HS-5 (cell line): ENCODE results near the gene FXYD7.
"Not testable (repeated sequence)": the region's sequence is repeated elsewhere in the genome, so short reads cannot be mapped to it uniquely, and the experiment has no call there.

ENCODE experiments used
- DNase-seq: peaks from one replicate; pipeline ENCODE4 v3.0.0-alpha.2; 2012; ENCODE audit warnings: low read depth

Gene FXYD7

GRCh38 chr19:35144600-35145436 lies 1.8 kb downstream of the FXYD7 start:
- DNase-seq, result no peak

DNA sequence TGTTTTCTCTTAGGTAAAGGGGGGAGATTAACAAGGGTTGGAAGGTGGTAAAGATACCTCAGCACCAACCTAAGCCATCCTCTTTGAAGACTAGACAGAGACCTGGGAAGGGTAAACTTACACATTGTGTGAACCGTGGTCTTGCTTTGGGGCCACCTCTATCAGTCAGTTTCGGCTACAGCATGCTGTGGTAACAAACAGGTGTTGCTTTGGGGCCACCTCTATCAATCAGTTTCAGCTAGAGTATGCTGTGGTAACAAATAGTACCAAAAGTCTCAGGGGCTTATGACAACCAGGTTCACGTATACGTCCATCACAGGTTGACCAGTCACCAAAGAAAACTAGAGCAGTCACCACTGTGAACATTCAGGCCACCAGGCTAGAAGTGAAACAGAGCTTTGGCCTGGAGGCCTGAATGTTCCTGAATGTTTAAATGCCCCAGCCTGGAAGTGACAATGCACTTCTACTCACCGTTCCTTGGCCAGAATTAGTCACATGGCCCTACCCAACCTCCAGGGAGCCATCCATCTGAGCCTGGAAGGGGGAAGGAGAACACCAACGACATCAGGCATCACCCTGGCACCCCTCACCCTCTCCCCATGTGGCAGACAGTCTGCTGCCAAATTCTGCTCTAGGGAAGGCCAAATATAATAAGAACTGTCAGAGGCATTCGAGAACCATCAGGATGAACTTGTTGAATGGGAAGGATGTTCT lies 3.8 kb downstream of the FXYD7 start:
- DNase-seq, result no peak

- no peak for DNase-seq
Observed at GRCh38 chr19:35149463-35149862, 6.4 kb downstream of the FXYD7 start.

GRCh38 chr19:35150445-35150844 lies 7.4 kb downstream of the FXYD7 start:
- no peak for DNase-seq

DNA sequence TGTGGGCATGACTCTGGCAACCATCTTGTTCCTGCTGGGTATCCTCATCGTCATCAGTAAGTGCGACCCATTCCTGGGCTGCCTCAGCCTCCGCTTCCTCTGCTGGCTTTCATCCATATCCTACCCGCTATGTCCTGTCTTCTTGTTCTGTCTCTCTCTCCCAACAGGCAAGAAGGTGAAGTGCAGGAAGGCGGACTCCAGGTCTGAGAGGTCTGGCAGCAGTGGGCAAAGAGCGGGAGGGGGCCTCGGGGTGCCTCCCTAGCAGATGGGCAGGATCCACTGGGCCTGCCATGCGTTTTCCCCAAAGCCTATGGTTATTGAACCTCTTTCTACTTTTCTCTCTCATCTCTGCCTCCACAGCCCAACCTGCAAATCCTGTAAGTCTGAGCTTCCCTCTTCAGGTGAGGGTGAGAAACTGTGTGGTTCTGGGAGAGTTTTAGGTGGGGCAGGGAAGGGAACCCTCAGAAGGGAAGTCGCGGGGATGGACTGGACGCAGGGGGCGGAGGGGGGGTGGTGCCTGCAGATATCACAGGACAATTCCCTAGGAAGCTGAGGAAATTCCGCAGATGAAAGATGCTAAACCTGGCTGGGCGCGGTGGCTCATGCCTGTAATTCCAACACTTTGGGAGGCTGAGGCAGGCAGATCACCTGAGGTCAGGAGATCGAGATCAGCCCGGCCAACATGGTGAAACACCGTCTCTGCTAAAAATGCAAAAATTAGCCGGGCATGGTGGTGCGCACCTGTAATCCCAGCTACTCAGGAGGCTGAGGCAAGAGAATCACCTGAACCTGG lies 8.4 kb downstream of the FXYD7 start:
- DNase-seq, result no peak

GRCh38 chr19:35153129-35153522 lies 10.1 kb downstream of the FXYD7 start:
- DNase-seq, result not testable (repeated sequence)

DNA sequence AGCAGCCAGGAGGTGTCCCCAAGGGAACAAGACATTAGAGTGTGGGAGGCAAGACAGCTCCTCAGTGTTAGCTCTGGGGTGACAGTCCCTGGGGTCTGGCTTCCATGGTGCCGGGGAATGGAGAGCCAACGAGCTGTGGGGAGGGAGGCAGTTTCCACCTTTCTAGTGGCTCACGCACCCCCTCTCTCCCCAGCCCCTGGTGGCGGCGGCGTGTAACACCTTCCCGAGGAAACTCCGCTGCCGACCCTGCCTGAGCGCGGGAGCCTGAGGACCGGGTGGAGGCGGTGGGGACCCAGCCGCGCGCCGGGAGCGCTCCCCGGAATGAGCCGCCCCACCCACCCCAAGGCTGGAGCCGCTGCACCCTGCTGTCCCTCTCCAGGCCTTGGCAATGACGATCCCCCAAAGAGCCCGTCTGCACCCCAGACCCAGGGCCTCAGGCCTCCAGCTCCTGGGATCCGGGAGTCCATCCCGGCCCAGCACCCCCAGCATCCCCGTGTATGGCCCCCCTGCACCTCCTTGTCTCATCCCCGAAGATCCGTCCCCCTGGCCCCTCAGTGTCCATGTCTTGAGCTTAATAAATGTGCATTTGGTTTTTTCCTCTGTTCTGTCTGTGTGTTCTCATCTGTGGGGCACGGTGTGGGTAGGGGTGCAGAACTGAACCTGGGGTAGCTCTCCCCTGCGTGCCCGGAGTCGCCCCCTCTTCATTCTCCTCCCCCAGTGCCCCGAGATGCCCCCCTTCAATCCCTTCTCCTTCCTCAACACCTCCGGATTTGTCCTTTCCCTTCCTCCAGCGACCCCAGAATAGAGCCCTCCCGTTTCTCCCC lies 10.9 kb downstream of the FXYD7 start:
- DNase-seq, result no peak

DNA sequence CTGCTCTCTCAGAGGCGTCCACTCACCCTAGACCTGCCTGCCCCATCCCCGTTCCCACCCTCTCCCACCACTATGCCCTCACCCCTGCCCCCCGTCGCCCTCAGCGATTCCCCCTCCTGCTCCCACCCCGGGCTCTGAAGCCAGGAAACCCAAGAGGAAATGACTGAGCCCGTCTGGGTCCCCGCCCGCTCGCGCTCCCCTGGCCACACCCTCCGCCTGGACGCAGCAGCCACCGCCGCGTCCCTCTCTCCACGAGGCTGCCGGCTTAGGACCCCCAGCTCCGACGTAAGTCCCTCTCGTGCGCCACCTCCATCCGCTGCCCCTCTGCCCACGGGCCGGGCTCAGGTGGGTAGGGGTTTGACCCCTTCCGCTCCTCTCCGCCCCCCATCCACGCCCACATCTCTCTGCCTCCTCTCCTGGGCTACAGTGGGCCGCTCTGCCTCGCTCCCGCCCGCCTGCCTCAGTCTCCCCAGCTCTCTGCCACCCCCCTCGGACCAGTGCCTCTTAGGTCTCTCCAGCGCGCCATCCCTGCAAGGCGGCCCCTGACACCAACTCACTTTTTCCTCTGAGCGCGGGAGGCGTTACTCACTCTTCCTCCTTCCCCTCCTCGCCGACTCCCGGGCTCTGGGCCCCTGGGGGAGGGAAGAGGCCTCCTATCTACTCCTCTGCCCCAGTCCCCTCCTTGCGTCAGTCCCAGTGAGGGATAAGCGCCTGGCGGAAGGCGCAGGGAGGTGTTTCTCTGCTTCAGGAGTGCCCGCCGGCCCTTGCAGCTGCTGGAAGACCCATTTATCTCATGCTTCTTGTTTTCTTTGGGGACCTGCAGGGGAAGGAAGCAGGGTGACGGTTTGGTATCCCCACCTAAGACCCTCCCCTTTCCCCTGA lies 11.7 kb downstream of the FXYD7 start, which contains the start of gene FXYD5:
Gene FXYD5 (plus strand): TSS at position 211 of the 882 bp plus-strand sequence. CDS start 816 bp downstream, outside the sequence.
- peak; percentile 46 for DNase-seq

GRCh38 chr19:35155441-35155840 lies 12.4 kb downstream of the FXYD7 start:
- DNase-seq, result no peak

DNA sequence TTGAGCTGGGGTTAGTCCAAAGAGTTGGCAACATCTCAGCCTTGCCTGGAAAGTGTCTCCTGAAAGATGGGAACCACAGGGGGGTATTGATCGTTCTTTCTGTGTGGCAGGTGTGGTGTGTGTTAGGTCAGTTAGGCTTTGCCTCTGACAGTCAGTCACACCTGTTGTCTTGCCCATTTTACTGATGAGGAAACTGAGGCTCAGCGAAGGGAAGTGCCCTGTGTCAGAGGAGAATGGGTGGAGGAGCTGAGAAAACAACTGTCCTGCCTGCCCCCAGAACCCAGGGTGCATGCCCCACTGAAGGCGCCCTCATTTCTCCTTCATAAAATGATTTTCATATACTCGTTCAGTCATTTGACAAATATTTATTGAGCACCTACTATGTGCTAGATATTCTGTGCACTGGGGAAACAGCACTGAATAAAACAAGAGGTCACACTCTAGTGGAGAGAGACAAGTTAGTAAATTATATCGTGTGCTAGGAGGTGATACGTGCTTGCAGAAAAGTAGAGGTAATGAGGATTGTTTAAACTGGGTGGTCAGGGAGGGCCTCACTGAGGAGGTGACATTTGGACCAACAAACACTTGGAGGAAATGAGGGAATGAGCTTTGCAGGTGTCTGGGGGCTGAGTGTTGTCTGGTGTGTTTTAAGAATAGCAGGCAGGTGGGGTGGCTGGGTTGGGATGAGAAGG lies 13.1 kb downstream of the FXYD7 start:
- DNase-seq, result no peak

DNA sequence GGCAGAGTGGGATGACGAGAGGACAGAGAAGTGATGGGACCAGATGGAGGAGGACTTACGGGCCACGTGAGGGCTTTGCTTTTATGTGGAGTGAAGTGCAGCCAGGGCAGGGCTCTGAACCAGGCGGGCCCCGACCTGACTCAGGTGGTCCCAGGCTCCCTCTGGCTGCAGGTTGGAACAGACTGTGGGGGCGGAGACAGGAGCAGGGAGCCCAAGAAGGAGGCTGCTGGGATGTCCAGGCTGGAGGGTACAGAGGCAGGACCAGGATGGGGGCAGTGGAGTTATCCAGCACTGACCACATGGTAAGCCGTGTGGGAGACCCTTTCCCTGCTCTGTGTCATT lies 13.6 kb downstream of the FXYD7 start:
- no peak for DNase-seq

DNA sequence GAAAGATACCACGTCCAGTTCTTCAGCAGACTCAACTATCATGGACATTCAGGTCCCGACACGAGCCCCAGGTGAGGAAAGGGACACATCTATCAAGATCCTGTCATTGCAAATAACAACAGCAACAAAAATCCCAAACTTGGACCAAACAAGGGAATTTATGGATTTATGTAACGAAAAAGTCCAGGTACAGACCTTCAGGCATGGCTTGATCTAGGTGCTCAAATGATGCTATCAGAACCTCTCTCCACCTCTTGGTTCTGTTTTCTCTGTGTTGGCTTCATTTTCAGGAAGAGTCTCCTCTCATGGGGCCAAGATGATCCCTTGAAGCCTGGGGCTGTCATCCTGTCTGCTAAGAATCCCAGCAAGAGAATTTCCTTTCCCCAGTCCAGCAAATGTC lies 14.4 kb downstream of the FXYD7 start:
- DNase-seq, result no peak

DNA sequence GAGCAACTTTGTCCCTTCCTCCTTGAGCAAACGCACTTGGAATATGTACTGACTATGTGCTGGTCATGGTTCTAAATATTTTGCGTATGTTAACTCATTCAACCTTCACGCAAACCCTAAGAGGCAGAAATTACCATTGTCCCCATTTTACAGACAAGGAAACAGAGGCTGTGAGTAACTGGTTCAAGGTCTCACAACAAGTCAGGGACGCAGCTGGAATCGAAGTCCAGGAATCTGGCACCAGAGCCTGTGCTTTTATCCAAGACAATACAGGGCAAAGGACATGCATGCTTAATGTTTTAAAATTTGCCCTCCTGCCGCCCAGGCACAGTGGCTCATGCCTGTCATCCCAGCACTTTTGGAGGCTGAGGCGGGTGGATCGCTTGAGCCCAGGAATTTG lies 16.6 kb downstream of the FXYD7 start:
- no peak for DNase-seq

DNA sequence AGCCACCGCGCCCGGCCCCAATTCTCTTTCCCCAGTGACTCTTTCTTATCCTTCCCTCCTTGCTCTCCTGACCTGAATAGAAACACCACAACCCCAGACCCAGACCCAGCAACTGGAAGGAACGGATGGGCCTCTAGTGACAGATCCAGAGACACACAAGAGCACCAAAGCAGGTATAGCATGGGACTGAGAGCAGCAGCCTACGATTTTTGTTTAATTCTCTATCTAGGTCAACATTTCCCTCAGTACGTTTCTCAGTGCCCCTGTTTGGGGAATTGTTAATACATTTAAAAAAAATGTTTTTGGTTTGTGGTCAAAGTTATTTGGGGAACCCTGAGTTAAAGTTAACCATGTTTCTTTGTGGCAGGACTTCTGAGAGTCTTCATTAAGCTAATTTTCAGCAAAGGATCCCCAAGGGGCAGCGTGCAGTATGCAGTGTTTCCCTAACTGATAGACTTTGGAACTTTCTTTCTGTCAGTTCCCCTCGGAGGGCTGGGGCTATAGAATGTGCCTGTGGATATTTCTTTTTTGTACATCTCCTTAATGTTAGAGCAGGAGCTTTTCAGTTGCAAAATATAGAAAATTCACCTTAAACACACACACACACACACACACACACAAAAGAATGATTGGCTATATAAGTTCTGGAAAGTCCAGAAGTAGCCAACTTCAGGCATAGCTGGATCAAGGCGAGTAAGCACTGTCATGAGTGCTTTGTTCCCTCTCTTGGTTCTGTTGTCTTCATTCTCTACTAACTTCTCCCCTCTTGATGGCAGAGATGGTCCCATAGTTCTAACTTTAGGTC lies 17.8 kb downstream of the FXYD7 start:
- DNase-seq, result no peak

DNA sequence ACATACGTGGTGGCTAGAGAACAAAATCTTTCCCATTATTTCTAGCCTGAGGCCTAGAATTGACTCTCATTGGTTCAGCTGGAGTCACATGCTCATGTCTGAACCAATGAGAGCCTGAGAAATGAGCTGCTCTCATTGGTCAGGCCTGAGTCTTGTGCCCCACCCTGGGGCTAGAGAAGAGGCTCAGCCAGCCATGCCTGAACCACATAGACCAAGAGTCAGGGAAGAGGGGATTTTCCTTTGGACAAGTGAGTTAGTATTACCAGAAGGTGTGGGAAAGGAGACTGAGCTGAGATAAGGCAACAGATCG lies 18.3 kb downstream of the FXYD7 start:
- no peak for DNase-seq

- no peak for DNase-seq
Observed at GRCh38 chr19:35162471-35163326, 19.6 kb downstream of the FXYD7 start.

GRCh38 chr19:35164418-35164817 lies 21.4 kb downstream of the FXYD7 start:
- no peak for DNase-seq
